ENCODE data around the gene MED6. TPM values are rescaled to one million over a fixed set of nuclear protein-coding genes. Genes with fewer than 3 reads are reported as not detected.

Gene MED6, protein sequence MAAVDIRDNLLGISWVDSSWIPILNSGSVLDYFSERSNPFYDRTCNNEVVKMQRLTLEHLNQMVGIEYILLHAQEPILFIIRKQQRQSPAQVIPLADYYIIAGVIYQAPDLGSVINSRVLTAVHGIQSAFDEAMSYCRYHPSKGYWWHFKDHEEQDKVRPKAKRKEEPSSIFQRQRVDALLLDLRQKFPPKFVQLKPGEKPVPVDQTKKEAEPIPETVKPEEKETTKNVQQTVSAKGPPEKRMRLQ
- total RNA-seq (10 to 100 TPM; 31.5 to 40.1 TPM), polyA plus RNA-seq (10 to 100 TPM; 15.5 to 24.8 TPM)
- long read RNA-seq, donor 1, transcript MED6-201 (8 exons, 1,995 nt) = major isoform, 7 of 11 reads
- long read RNA-seq, donor 1, partial matches to known transcripts = 1 of 11 reads
- long read RNA-seq, donor 1, other reads (novel, unspliced or antisense) = 3 of 11 reads
- long read RNA-seq, donor 2, partial matches to known transcripts = 0 of 6 reads
- long read RNA-seq, donor 2, other reads (novel, unspliced or antisense) = 2 of 6 reads

DNA sequence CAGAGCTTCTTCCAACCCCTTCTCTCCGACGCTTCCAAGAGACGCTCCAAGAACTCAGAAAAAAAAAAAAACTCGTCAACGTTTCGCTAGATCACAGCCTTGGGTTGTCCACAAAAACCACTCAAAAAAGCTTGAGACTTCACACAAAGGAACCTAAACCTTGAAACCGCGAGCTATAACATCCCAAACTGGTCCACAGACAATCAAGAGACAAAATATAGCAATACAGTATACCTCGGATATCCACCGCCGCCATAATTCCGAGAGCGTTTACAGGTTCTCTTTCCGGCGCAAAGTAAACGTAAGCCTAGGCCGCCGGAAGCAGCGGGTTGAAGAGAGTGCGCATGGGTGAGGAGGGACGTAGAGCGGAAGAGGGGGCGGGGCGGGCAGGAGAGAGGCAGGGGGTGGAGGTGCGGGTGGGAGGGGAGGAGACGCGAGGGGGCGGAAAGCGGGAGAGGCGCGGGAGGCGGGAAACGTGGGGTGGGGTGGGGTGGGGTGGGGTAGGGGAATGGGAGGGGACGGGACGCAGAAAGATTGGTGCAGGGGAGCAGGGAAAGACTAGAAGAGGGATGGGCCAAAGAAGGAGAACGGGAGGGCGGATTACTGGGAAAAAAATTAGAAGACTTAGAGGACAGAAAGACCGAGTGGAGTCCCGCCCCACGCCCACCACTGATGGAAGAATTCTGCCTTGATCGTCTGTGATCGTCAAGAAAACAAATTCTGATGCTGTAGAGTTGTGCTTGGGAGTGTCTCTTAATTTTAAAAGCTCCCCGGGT lies at the start of gene MED6:
Gene MED6 (minus strand): TSS at position 274 of the 776 bp plus-strand sequence. CDS start 18 bp downstream, at position 256.
- ATAC-seq (ENCODE audit: low FRiP score) (peak; percentile 97), DNase-seq (peak; percentile 96 to 98)
- Histone ChIP-seq H3K27ac (ENCODE audit: low read depth in 1 of 2, low read length in 2 of 2) (no peak within 1 kb of the TSS), H3K9me3 (ENCODE audit: control insufficient read depth, low read length) (no peaks in the 10 kb centered on the region), H3K27me3 (ENCODE audit: control insufficient read depth in 1 of 2, insufficient read depth in 2 of 2, low read length in 1 of 2) (no peaks in the 10 kb centered on the region), H3K4me1 (ENCODE audit: control insufficient read depth in 1 of 2, insufficient read depth in 2 of 2, low read length in 2 of 2) (peaks cover 0 to 7% of the 10 kb centered on the region in 2 donors), H3K4me3 (ENCODE audit: low read length in 2 of 2) (peak within 1 kb of the TSS; percentile 70 to 100), H3K36me3 (ENCODE audit: control insufficient read depth in 1 of 2, insufficient read depth in 2 of 2, low read length in 1 of 2) (no peaks in the 10 kb centered on the region)
- 1% methylated on average over 43 of the region's 43 CpGs for WGBS, 2 donors
- intact Hi-C loops (cut with DNase I) = loop anchor here in 1 of 2 donors (5.0 kb wide), 1 partner anchor 112 kb away; no protein-coding TSS in a partner anchor

GRCh38 chr14:70649803-70650202 lies 49.3 kb upstream of the MED6 start:
- DNase-seq (no peak), ATAC-seq (ENCODE audit: low FRiP score) (no peak)
- Histone ChIP-seq H3K27ac (ENCODE audit: low read depth in 1 of 2, low read length in 2 of 2) (no peak overlapping the region), H3K4me3 (ENCODE audit: low read length in 2 of 2) (no peak overlapping the region), H3K9me3 (ENCODE audit: control insufficient read depth, low read length) (no peaks in the 10 kb centered on the region), H3K27me3 (ENCODE audit: control insufficient read depth in 1 of 2, insufficient read depth in 2 of 2, low read length in 1 of 2) (no peaks in the 10 kb centered on the region), H3K36me3 (ENCODE audit: control insufficient read depth in 1 of 2, insufficient read depth in 2 of 2, low read length in 1 of 2) (peaks cover 0 to 4% of the 10 kb centered on the region in 2 donors), H3K4me1 (ENCODE audit: control insufficient read depth in 1 of 2, insufficient read depth in 2 of 2, low read length in 2 of 2) (peaks cover 0 to 4% of the 10 kb centered on the region in 2 donors)
- intact Hi-C loops (cut with DNase I) = no loop called here
- WGBS, 2 donors = 95 to 97% methylated on average over 4 of the region's 4 CpGs

GRCh38 chr14:70648346-70648745 lies 47.9 kb upstream of the MED6 start:
- Histone ChIP-seq H3K4me3 (ENCODE audit: low read length in 2 of 2) (no peak overlapping the region), H3K27me3 (ENCODE audit: control insufficient read depth in 1 of 2, insufficient read depth in 2 of 2, low read length in 1 of 2) (no peaks in the 10 kb centered on the region), H3K4me1 (ENCODE audit: control insufficient read depth in 1 of 2, insufficient read depth in 2 of 2, low read length in 2 of 2) (peaks cover 0 to 9% of the 10 kb centered on the region in 2 donors), H3K36me3 (ENCODE audit: control insufficient read depth in 1 of 2, insufficient read depth in 2 of 2, low read length in 1 of 2) (peaks cover 0 to 4% of the 10 kb centered on the region in 2 donors), H3K27ac (ENCODE audit: low read depth in 1 of 2, low read length in 2 of 2) (peak overlapping the region; percentile 38 to 40), H3K9me3 (ENCODE audit: control insufficient read depth, low read length) (no peaks in the 10 kb centered on the region)
- ATAC-seq (ENCODE audit: low FRiP score) = no peak
- intact Hi-C loops (cut with DNase I) = no loop called here
- DNase-seq = no peak

DNA sequence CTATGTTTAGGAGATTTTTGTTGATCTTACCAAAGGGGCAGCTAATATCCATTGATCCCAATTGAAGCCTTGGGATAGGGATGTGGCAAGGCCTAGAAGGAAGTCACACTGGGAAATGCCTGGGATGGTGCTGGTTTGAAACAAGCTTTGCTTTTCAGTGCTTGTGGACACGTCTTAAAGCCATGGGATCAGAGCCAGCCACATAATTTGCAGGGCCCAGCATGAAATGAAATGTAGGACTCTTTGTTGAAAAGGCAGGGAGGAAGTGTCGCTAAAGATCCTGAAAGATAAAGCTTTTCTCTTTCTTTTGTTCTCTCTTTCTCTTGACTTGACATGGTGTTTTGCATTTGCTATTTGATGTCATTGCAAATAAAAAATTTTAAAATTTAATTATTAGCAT lies 46.2 kb upstream of the MED6 start:
- Histone ChIP-seq H3K27ac (ENCODE audit: low read depth in 1 of 2, low read length in 2 of 2) (no peak overlapping the region), H3K4me3 (ENCODE audit: low read length in 2 of 2) (no peak overlapping the region), H3K36me3 (ENCODE audit: control insufficient read depth in 1 of 2, insufficient read depth in 2 of 2, low read length in 1 of 2) (peaks cover 0 to 3% of the 10 kb centered on the region in 2 donors), H3K27me3 (ENCODE audit: control insufficient read depth in 1 of 2, insufficient read depth in 2 of 2, low read length in 1 of 2) (no peaks in the 10 kb centered on the region), H3K9me3 (ENCODE audit: control insufficient read depth, low read length) (no peaks in the 10 kb centered on the region), H3K4me1 (ENCODE audit: control insufficient read depth in 1 of 2, insufficient read depth in 2 of 2, low read length in 2 of 2) (peaks cover 0 to 9% of the 10 kb centered on the region in 2 donors)
- ATAC-seq (ENCODE audit: low FRiP score) (no peak), DNase-seq (no peak)
- WGBS, 2 donors = 76 to 81% methylated on average over 2 of the region's 2 CpGs
- intact Hi-C loops (cut with DNase I) = no loop called here

DNA sequence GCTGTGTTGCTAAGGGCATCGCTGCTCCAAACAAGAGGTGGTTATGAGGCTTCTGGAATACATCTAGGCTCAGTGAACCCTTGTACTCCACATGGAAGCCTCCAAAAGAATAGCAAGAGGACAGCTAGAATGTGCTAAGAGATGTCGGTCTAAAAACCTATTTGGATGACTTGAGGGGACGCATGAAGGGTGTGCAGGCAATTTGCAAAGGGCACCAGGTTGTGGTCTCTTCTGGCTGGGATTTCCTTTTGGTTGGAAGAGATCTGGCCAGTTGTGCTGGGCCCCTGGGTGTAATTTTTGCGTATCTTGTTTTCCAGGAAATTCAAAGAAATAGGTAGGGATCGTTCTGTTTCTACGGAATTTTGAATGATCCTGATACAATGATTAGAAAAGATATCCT lies 45.4 kb upstream of the MED6 start:
- no peak overlapping the region for H3K27ac ChIP-seq (ENCODE audit: low read depth in 1 of 2, low read length in 2 of 2)
- no peaks in the 10 kb centered on the region for H3K36me3 ChIP-seq (ENCODE audit: control insufficient read depth in 1 of 2, insufficient read depth in 2 of 2, low read length in 1 of 2)
- peaks cover 0 to 9% of the 10 kb centered on the region in 2 donors for H3K4me1 ChIP-seq (ENCODE audit: control insufficient read depth in 1 of 2, insufficient read depth in 2 of 2, low read length in 2 of 2)
- DNase-seq (no peak), ATAC-seq (ENCODE audit: low FRiP score) (no peak)
- no peaks in the 10 kb centered on the region for H3K9me3 ChIP-seq (ENCODE audit: control insufficient read depth, low read length)
- 91 to 98% methylated on average over 6 of the region's 6 CpGs for WGBS, 2 donors
- no peak overlapping the region for H3K4me3 ChIP-seq (ENCODE audit: low read length in 2 of 2)
- intact Hi-C loops (cut with DNase I) = no loop called here
- H3K27me3 ChIP-seq (ENCODE audit: control insufficient read depth in 1 of 2, insufficient read depth in 2 of 2, low read length in 1 of 2) = no peaks in the 10 kb centered on the region

DNA sequence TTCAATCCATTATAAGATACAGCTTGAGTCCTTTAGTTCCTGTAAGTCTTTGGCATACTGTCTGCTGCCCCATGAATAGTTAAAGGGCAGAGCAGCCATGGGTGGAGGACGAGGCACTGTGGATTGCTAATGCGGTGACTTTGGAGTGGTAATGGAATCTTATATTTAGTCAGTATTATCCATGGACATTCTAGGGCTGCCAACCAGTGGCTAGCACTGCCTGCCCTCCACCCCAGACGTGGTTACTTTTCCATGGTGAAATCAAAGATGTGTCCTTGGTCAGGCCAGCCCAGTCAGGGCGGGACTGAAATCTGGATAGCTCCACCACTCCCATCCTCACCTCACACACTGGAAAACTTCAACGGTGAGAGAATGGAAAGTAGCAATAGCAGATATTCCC lies 43.5 kb upstream of the MED6 start:
- WGBS, 2 donors = 80 to 88% methylated on average over 5 of the region's 5 CpGs

DNA sequence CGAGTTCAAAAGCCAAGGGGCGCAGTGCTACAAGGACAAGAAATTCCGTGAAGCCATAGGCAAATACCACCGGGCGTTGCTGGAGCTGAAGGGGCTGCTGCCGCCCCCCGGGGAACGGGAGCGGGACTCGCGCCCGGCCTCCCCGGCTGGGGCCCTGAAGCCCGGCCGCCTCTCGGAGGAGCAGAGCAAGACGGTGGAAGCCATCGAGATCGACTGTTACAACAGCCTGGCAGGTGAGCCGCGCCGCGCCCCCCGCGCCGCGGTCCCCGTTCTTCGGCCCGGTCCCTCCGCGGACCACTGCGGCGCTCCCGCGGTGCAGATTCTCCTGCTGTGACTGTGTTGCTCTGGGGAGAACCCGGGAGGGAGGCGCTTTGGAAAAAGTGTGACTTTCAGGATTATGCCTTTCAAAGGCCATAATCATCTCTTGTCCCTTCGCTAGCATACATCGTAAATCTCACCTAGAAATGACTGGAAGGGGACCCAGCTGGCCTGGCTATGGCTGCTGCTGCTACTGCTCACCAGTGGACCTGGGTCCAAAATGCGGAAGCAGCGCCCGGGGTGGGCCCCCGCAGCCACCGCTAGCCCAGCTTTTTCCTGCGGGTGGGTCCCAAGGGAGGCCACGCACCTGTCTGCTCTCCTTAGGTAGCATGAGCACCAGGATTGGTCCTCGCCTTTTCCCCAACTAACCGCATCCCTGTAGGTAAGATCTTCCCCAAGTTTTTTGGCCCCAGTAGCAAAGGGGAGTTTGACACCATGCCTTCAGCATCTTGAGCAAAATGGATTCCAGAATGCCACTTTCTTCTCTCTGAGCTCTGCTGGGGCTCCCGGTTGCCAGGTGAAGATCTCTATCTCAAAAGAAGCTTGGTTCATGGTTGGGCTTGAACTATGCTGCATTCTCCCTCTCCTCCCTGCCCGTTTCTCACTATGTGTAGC lies 42.1 kb upstream of the MED6 start:
- ATAC-seq (ENCODE audit: low FRiP score) (no peak), DNase-seq (peak; percentile 47 to 77)
- no peaks in the 10 kb centered on the region for H3K36me3 ChIP-seq (ENCODE audit: control insufficient read depth in 1 of 2, insufficient read depth in 2 of 2, low read length in 1 of 2)
- peaks cover 0 to 5% of the 10 kb centered on the region in 2 donors for H3K4me1 ChIP-seq (ENCODE audit: control insufficient read depth in 1 of 2, insufficient read depth in 2 of 2, low read length in 2 of 2)
- H3K4me3 ChIP-seq (ENCODE audit: low read length in 2 of 2) = peak overlapping the region; percentile 93 to 99
- no peak overlapping the region for H3K27ac ChIP-seq (ENCODE audit: low read depth in 1 of 2, low read length in 2 of 2)
- H3K9me3 ChIP-seq (ENCODE audit: control insufficient read depth, low read length) = no peaks in the 10 kb centered on the region
- H3K27me3 ChIP-seq (ENCODE audit: control insufficient read depth in 1 of 2, insufficient read depth in 2 of 2, low read length in 1 of 2) = no peaks in the 10 kb centered on the region
- intact Hi-C loops (cut with DNase I) = loop anchor here in 1 of 2 donors (5.0 kb wide), 2 partner anchors 35 to 70 kb away; no protein-coding TSS in a partner anchor
- WGBS, 2 donors = 5 to 6% methylated on average over 45 to 51 of the region's 51 CpGs

More for the DNA sequence above, 43.5 kb upstream of the MED6 start:
- H3K27ac ChIP-seq (ENCODE audit: low read depth in 1 of 2, low read length in 2 of 2) = no peak overlapping the region
- no peaks in the 10 kb centered on the region for H3K27me3 ChIP-seq (ENCODE audit: control insufficient read depth in 1 of 2, insufficient read depth in 2 of 2, low read length in 1 of 2)
- no peaks in the 10 kb centered on the region for H3K9me3 ChIP-seq (ENCODE audit: control insufficient read depth, low read length)
- no peak for DNase-seq
- H3K4me3 ChIP-seq (ENCODE audit: low read length in 2 of 2) = no peak overlapping the region
- no peaks in the 10 kb centered on the region for H3K36me3 ChIP-seq (ENCODE audit: control insufficient read depth in 1 of 2, insufficient read depth in 2 of 2, low read length in 1 of 2)
- no peak for ATAC-seq (ENCODE audit: low FRiP score)
- peaks cover 0 to 9% of the 10 kb centered on the region in 2 donors for H3K4me1 ChIP-seq (ENCODE audit: control insufficient read depth in 1 of 2, insufficient read depth in 2 of 2, low read length in 2 of 2)
- intact Hi-C loops (cut with DNase I) = loop anchor here in 1 of 2 donors (5.0 kb wide), 2 partner anchors 37 to 68 kb away; no protein-coding TSS in a partner anchor
